GM23248 (cell line): Measurements from ENCODE around the gene RALBP1. TPM values are rescaled to one million over a fixed set of nuclear protein-coding genes. Genes with fewer than 3 reads are reported as not detected.

Experiments
- DNase-seq: peaks from one replicate; pipeline ENCODE4 v3.0.0-alpha.2; 2015
- H2AFZ ChIP-seq: fragments of 200-600 bp; sonication (generic); 2 replicates; pipeline ENCODE4 v1.6.1; 2016; ENCODE audit warnings: antibody characterized with exemption
- H3F3A ChIP-seq: fragments of 200-600 bp; sonication (generic); 2 replicates; pipeline ENCODE4 v1.6.1; 2016; ENCODE audit warnings: mild to moderate bottlenecking, antibody characterized with exemption, mixed run types; ENCODE audit not compliant: insufficient read depth
- H3K27ac ChIP-seq: fragments of 200-600 bp; sonication (generic); 2 replicates; pipeline ENCODE4 v1.5.1; 2016; ENCODE audit warnings: mild to moderate bottlenecking
- H3K27me3 ChIP-seq: fragments of 200-600 bp; sonication (generic); replicated peaks from 2 replicates; pipeline ENCODE4 v1.6.1; 2016; ENCODE audit warnings: mild to moderate bottlenecking; ENCODE audit not compliant: insufficient read depth
- H3K36me3 ChIP-seq: fragments of 200-600 bp; sonication (generic); 2 replicates; pipeline ENCODE4 v1.6.1; 2016; ENCODE audit warnings: low read depth, mild to moderate bottlenecking
- H3K4me1 ChIP-seq: fragments of 200-600 bp; sonication (generic); 2 replicates; pipeline ENCODE4 v1.6.1; 2016; ENCODE audit warnings: mild to moderate bottlenecking; ENCODE audit not compliant: insufficient read depth
- H3K4me2 ChIP-seq: fragments of 200-600 bp; sonication (generic); one replicate; pipeline ENCODE4 v1.6.1; 2016; ENCODE audit warnings: mild to moderate bottlenecking; ENCODE audit not compliant: unreplicated experiment
- H3K4me3 ChIP-seq: fragments of 200-600 bp; sonication (generic); 2 replicates; pipeline ENCODE4 v1.5.1; 2016; ENCODE audit warnings: mild to moderate bottlenecking
- H3K79me2 ChIP-seq: fragments of 200-600 bp; sonication (generic); 2 replicates; pipeline ENCODE4 v1.6.1; 2016; ENCODE audit warnings: mild to moderate bottlenecking; ENCODE audit not compliant: insufficient read depth
- H3K9ac ChIP-seq: fragments of 200-600 bp; sonication (generic); 2 replicates; pipeline ENCODE4 v1.6.1; 2016; ENCODE audit warnings: mild to moderate bottlenecking
- H3K9me2 ChIP-seq: fragments of 200-600 bp; sonication (generic); 2 replicates; pipeline ENCODE4 v1.6.1; 2016; ENCODE audit warnings: mixed run types, mild to moderate bottlenecking, moderate library complexity; ENCODE audit not compliant: insufficient read depth
- H3K9me3 ChIP-seq: fragments of 200-600 bp; sonication (generic); one replicate; pipeline ENCODE4 v1.6.1; 2017; ENCODE audit warnings: low read depth
- H4K20me1 ChIP-seq: fragments of 200-600 bp; sonication (generic); 2 replicates; pipeline ENCODE4 v1.6.0; 2016; ENCODE audit not compliant: insufficient read depth
- EZH2 ChIP-seq: fragments of 200-600 bp; sonication (generic); IDR thresholded peaks from 2 replicates; pipeline ENCODE4 v1.6.1; 2018; ENCODE audit warnings: antibody characterized with exemption, mild to moderate bottlenecking; ENCODE audit not compliant: insufficient read depth, poor library complexity, severe bottlenecking
- EZH2phosphoT487 ChIP-seq: fragments of 200-600 bp; sonication (generic); IDR thresholded peaks from 2 replicates; pipeline ENCODE4 v1.6.1; 2018; ENCODE audit warnings: antibody characterized with exemption, moderate library complexity, mild to moderate bottlenecking, low read depth; ENCODE audit not compliant: insufficient read depth
- WGBS, 2 experiments: methylation state at CpG; one replicate each; pipeline ENCODE4 v1.1.6; 2015 to 2017; ENCODE audit warnings: low lambda C conversion rate in 2 of 2, low coverage in 1 of 2; ENCODE audit errors: missing lambda C conversion rate in 2 of 2; 5-methylcytosine and 5-hydroxymethylcytosine counted together
- in situ Hi-C: fragments of 300-500 bp; cut with MboI; formaldehyde crosslinking; loops from 2 replicates; pipeline ENCODE4 v1.15.0; 2020
- polyA plus RNA-seq: library from polyadenylated mRNA; unstranded; fragments of >200 nt; fragmentation: Nextera tagmentation; extraction: Ambion mirVana; gene quantifications from 2 replicates; pipeline ENCODE4 v1.2.1, GENCODE V29; 2016
- total RNA-seq: library from RNA; depleted of rRNA; stranded (reverse); fragments of >200 nt; shearing (Covaris generic); gene quantifications from 2 replicates; pipeline ENCODE4 v1.2.3, GENCODE V29; 2014

Gene RALBP1
- total and polyA plus RNA-seq, 2 experiments from 2014 or later = 44.7 to 83.9 TPM

DNA sequence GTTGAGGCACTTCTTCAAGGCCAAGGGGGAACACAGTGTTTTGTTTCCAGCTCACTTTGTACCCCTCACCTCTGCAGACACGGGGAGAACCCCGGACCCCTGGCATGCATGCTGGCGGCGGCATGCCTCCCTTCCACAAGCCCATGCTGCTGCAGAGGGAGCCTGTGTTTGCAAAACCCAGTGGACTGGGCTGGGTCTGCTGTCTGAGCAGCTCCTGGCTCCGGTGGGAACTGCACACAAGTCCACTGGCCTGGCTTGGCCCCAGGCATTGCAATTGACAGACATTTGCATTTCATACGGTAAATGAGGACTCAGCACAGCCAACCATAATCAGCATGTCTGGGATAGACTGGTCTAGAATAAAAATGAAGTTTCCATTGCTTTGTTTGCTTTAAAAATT is 62.4 kb downstream of the RALBP1 start:
- Histone ChIP-seq H3K4me1 (peaks cover 32% of the 10 kb centered on the region), H3K4me2 (no peak overlapping the region), H3F3A (peaks cover 43% of the 10 kb centered on the region), H3K4me3 (no peak overlapping the region), H3K27ac (no peak overlapping the region), H3K27me3 (no peaks in the 10 kb centered on the region), H3K9me3 (no peaks in the 10 kb centered on the region), H2AFZ (no peak overlapping the region), H4K20me1 (no peaks in the 10 kb centered on the region), H3K9me2 (no peaks in the 10 kb centered on the region), H3K36me3 (peaks cover 16% of the 10 kb centered on the region), H3K9ac (no peak overlapping the region), H3K79me2 (no peaks in the 10 kb centered on the region)
- TF ChIP-seq EZH2 (no peak), EZH2phosphoT487 (no peak)
- no peak for DNase-seq
- in situ Hi-C loops = no loop called here
- 78 to 85% methylated on average over 6 of the region's 6 CpGs for WGBS, 2 experiments

- H3K4me2 ChIP-seq = peak overlapping the region; percentile 13
Measured at GRCh38 chr18:9539283-9539682, 64.0 kb downstream of the RALBP1 start.

GRCh38 chr18:9539938-9540337 is 64.6 kb downstream of the RALBP1 start:
- no peak overlapping the region for H2AFZ ChIP-seq
- no peak overlapping the region for H3K4me3 ChIP-seq
- no peaks in the 10 kb centered on the region for H3K27me3 ChIP-seq
- peaks cover 6% of the 10 kb centered on the region; the same call in 1 of the 2 replicates for H3K36me3 ChIP-seq
- no peaks in the 10 kb centered on the region for H3K9me3 ChIP-seq
- no peak overlapping the region for H3K9ac ChIP-seq
- WGBS, 2 experiments = 90 to 97% methylated on average over 8 of the region's 8 CpGs
- DNase-seq = no peak
- H3F3A ChIP-seq = peaks cover 38% of the 10 kb centered on the region
- TF ChIP-seq EZH2 = no peak
- TF ChIP-seq EZH2phosphoT487 = no peak
- H3K4me1 ChIP-seq = peaks cover 31% of the 10 kb centered on the region
- H3K79me2 ChIP-seq = no peaks in the 10 kb centered on the region
- H3K9me2 ChIP-seq = no peaks in the 10 kb centered on the region
- in situ Hi-C loops = no loop called here
- H3K27ac ChIP-seq = peak overlapping the region; percentile 40; the same call in 1 of the 2 replicates
- H4K20me1 ChIP-seq = no peaks in the 10 kb centered on the region
- no peak overlapping the region for H3K4me2 ChIP-seq

More at GRCh38 chr18:9539283-9539682, 64.0 kb downstream of the RALBP1 start:
- no peaks in the 10 kb centered on the region for H3K9me2 ChIP-seq
- TF ChIP-seq EZH2phosphoT487 (no peak), EZH2 (no peak)
- no peaks in the 10 kb centered on the region for H3K9me3 ChIP-seq
- peaks cover 43% of the 10 kb centered on the region for H3F3A ChIP-seq
- no peak overlapping the region for H3K4me3 ChIP-seq
- H3K79me2 ChIP-seq = no peaks in the 10 kb centered on the region
- H3K9ac ChIP-seq = no peak overlapping the region
- no peaks in the 10 kb centered on the region for H3K27me3 ChIP-seq
- H3K27ac ChIP-seq = peak overlapping the region; percentile 62
- in situ Hi-C loops = no loop called here
- DNase-seq = peak; percentile 84
- no peak overlapping the region for H2AFZ ChIP-seq
- 22 to 32% methylated on average over 6 of the region's 6 CpGs for WGBS, 2 experiments
- peaks cover 6% of the 10 kb centered on the region; the same call in 1 of the 2 replicates for H3K36me3 ChIP-seq
- H4K20me1 ChIP-seq = no peaks in the 10 kb centered on the region
- peaks cover 32% of the 10 kb centered on the region for H3K4me1 ChIP-seq

DNA sequence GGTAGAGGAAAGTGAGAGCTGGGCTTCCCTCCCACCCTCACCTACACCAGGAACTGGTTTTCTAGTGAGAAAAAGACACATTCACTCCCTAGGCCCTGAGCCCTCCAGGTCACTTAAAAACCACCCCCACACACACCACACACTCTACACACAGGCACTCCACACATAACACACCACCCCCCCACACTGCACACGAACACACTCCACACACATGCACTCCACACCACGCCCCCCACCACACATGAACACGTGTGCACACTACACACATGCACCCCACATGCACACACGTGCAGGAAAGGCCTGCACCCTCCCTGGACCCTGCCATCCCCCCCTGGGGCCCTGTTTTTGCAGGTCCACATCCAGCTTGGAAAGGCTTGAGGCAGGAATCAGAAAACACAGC is 67.6 kb downstream of the RALBP1 start:
- WGBS, 2 experiments = 51 to 53% methylated on average over 4 of the region's 4 CpGs
- peaks cover 13% of the 10 kb centered on the region for H3K4me1 ChIP-seq
- H3K4me3 ChIP-seq = no peak overlapping the region
- TF ChIP-seq EZH2phosphoT487 = no peak
- no peak for TF ChIP-seq EZH2
- no peaks in the 10 kb centered on the region for H3K79me2 ChIP-seq
- peaks cover 19% of the 10 kb centered on the region; the same call in 1 of the 2 replicates for H3K36me3 ChIP-seq
- no peaks in the 10 kb centered on the region for H4K20me1 ChIP-seq
- DNase-seq = no peak
- H3K27ac ChIP-seq = no peak overlapping the region
- H3K9ac ChIP-seq = no peak overlapping the region
- H3K4me2 ChIP-seq = no peak overlapping the region
- peaks cover 21% of the 10 kb centered on the region; the same call in 1 of the 2 replicates for H3F3A ChIP-seq
- no peaks in the 10 kb centered on the region for H3K9me2 ChIP-seq
- in situ Hi-C loops = no loop called here
- H3K27me3 ChIP-seq = no peaks in the 10 kb centered on the region
- no peaks in the 10 kb centered on the region for H3K9me3 ChIP-seq
- no peak overlapping the region for H2AFZ ChIP-seq
